ENCODE measurements around the gene ILF2. TPM values are rescaled to one million over a fixed set of nuclear protein-coding genes. Genes with fewer than 3 reads are reported as not detected.

Gene ILF2
- total and polyA plus RNA-seq, 7 donors: 59.8 to 166 (median 88.3) TPM

- Histone ChIP-seq H3K36me3 (no peaks in the 10 kb centered on the region), H3K9me3 (no peaks in the 10 kb centered on the region), H3K27me3 (no peaks in the 10 kb centered on the region), H3K4me3 (no peak overlapping the region), H3K4me1 (peaks cover 0 to 37% (median 32%) of the 10 kb centered on the region in 4 donors), H3K27ac (peak overlapping the region in 1 of 4 donors; percentile 94)
- intact Hi-C loops (cut with DNase I): no loop called here
- DNase-seq: no peak
- 89% methylated on average over 7 of the region's 7 CpGs for WGBS, 2 donors
- TF ChIP-seq POLR2A (IDR thresholded peaks at IDR 0.05) (no peak), CTCF (IDR thresholded peaks at IDR 0.05) (no peak), EP300 (IDR thresholded peaks at IDR 0.05) (no peak), POLR2AphosphoS5 (IDR thresholded peaks at IDR 0.05) (no peak)
Measured at GRCh38 chr1:153630384-153630783, 40.4 kb downstream of the ILF2 start.

GRCh38 chr1:153629971-153630370 lies 40.8 kb downstream of the ILF2 start:
- Histone ChIP-seq H3K27ac (peak overlapping the region in 2 of 4 donors; percentile 22 to 94), H3K9me3 (no peaks in the 10 kb centered on the region), H3K4me3 (no peak overlapping the region), H3K36me3 (no peaks in the 10 kb centered on the region), H3K4me1 (peaks cover 0 to 37% (median 32%) of the 10 kb centered on the region in 4 donors), H3K27me3 (no peaks in the 10 kb centered on the region)
- WGBS, 2 donors: 95% methylated on average over 1 of the region's 1 CpG
- DNase-seq: no peak
- intact Hi-C loops (cut with DNase I): no loop called here
- TF ChIP-seq CTCF (IDR thresholded peaks at IDR 0.05) (no peak), POLR2A (IDR thresholded peaks at IDR 0.05) (no peak), EP300 (IDR thresholded peaks at IDR 0.05) (no peak), POLR2AphosphoS5 (IDR thresholded peaks at IDR 0.05) (no peak)

DNA sequence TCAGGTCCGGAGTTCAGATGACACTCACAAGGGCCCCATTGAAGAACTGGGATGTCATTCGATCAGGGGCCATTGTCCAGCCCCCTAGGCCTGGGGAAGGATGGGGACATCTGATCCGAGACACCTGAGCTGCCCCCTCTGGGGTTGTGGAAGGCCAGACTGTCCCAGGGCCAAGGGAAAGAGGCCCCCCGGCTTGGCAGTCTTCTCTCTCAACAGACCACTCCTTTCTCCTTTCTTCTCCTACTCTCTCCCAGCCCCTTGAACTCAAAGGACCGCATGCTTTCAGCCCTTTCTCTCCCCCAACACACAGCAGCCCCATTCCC lies 41.5 kb downstream of the ILF2 start:
- no peak for DNase-seq
- WGBS, 2 donors: 86 to 88% methylated on average over 5 of the region's 5 CpGs
- intact Hi-C loops (cut with DNase I): no loop called here
- Histone ChIP-seq H3K27me3 (no peaks in the 10 kb centered on the region), H3K4me1 (peaks cover 0 to 41% (median 36%) of the 10 kb centered on the region in 4 donors), H3K27ac (peak overlapping the region; percentile 7 to 94 (median 52)), H3K4me3 (no peak overlapping the region), H3K36me3 (no peaks in the 10 kb centered on the region), H3K9me3 (no peaks in the 10 kb centered on the region)
- TF ChIP-seq POLR2AphosphoS5 (IDR thresholded peaks at IDR 0.05) (no peak), EP300 (IDR thresholded peaks at IDR 0.05) (no peak), CTCF (IDR thresholded peaks at IDR 0.05) (no peak), POLR2A (IDR thresholded peaks at IDR 0.05) (no peak)

DNA sequence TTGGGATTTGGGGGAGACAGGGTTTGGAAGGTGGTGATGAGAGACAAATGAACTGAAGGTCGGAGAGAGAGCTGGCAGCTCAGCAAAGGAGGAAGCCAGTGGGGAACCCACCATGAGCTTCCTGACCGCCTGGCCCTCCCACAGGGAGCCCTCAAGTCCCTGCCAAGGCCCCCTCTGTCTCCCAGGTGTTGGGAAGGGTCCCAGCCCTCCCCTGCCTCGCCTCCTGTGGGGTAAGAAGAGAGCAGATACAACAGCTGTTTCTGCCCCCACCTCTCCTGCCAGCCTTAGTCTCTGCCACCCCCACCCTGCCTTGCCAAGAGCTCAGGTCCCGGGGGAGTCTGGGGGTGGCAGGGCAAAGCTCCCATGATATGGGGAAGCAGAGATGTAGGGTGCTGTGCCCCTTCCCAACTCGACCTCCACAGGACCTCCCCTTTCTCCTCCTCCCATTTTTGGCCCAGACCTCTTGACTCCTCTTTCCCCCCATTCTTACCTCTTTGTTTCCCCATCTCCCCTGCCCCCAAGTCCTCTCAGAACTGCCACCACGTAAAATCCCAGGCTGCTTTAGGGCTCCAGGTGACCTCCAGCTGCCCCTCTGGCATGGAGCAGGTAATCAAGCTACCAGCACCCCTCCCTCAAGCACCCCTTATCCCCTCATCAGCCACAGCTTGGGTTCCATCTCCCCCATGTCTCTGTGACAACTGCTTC lies 42.0 kb downstream of the ILF2 start:
- Histone ChIP-seq H3K4me1 (peaks cover 0 to 45% (median 40%) of the 10 kb centered on the region in 4 donors), H3K27ac (peak overlapping the region; percentile 83 to 94 (median 90)), H3K9me3 (no peaks in the 10 kb centered on the region), H3K27me3 (no peaks in the 10 kb centered on the region), H3K4me3 (no peak overlapping the region), H3K36me3 (no peaks in the 10 kb centered on the region)
- no peak for TF ChIP-seq POLR2AphosphoS5 (IDR thresholded peaks at IDR 0.05)
- TF ChIP-seq CTCF (IDR thresholded peaks at IDR 0.05): no peak
- TF ChIP-seq POLR2A (IDR thresholded peaks at IDR 0.05): no peak
- TF ChIP-seq EP300 (IDR thresholded peaks at IDR 0.05): no peak
- WGBS, 2 donors: 72 to 90% methylated on average over 6 of the region's 6 CpGs
- no peak for DNase-seq
- intact Hi-C loops (cut with DNase I): no loop called here
